ENCODE data around the gene TP73. TPM values are rescaled to one million over a fixed set of nuclear protein-coding genes. Genes with fewer than 3 reads are reported as not detected.

TP73 gene
- total RNA-seq, 1 donor from 2014 or later: not detected

- no peak overlapping the region for H3K4me3 Mint-ChIP-seq (ENCODE audit: unreplicated experiment)
- peaks cover 4% of the 10 kb centered on the region for H3K27me3 Mint-ChIP-seq (ENCODE audit: unreplicated experiment)
- no peak overlapping the region for H3K27ac Mint-ChIP-seq (ENCODE audit: unreplicated experiment)
- peaks cover 17% of the 10 kb centered on the region for H3K4me1 Mint-ChIP-seq (ENCODE audit: unreplicated experiment)
- H3K36me3 Mint-ChIP-seq (ENCODE audit: low read depth, unreplicated experiment): peaks cover 14% of the 10 kb centered on the region
- no peak for DNase-seq (ENCODE audit: low spot score)
- no peak for TF ChIP-seq CTCF (IDR thresholded peaks at IDR 0.05; ENCODE audit: unreplicated experiment)
- H3K9me3 Mint-ChIP-seq (ENCODE audit: unreplicated experiment): no peaks in the 10 kb centered on the region
These were observed 91.1 kb downstream of the TP73 start for GRCh38 chr1:3743421-3743820.

- DNase-seq (ENCODE audit: low spot score): no peak
- Mint-ChIP-seq H3K9me3 (ENCODE audit: unreplicated experiment) (no peaks in the 10 kb centered on the region), H3K27me3 (ENCODE audit: unreplicated experiment) (peaks cover 4% of the 10 kb centered on the region), H3K4me3 (ENCODE audit: unreplicated experiment) (no peak overlapping the region), H3K36me3 (ENCODE audit: low read depth, unreplicated experiment) (peaks cover 14% of the 10 kb centered on the region), H3K27ac (ENCODE audit: unreplicated experiment) (no peak overlapping the region), H3K4me1 (ENCODE audit: unreplicated experiment) (peaks cover 17% of the 10 kb centered on the region)
- no peak for TF ChIP-seq CTCF (IDR thresholded peaks at IDR 0.05; ENCODE audit: unreplicated experiment)
These were observed 91.5 kb downstream of the TP73 start for GRCh38 chr1:3743826-3744225.

GRCh38 chr1:3744646-3745045, 92.3 kb downstream of the TP73 start:
- no peak overlapping the region for H3K27ac Mint-ChIP-seq (ENCODE audit: unreplicated experiment)
- peaks cover 14% of the 10 kb centered on the region for H3K36me3 Mint-ChIP-seq (ENCODE audit: low read depth, unreplicated experiment)
- DNase-seq (ENCODE audit: low spot score): no peak
- TF ChIP-seq CTCF (IDR thresholded peaks at IDR 0.05; ENCODE audit: unreplicated experiment): no peak
- H3K27me3 Mint-ChIP-seq (ENCODE audit: unreplicated experiment): peaks cover 5% of the 10 kb centered on the region
- H3K4me1 Mint-ChIP-seq (ENCODE audit: unreplicated experiment): peaks cover 17% of the 10 kb centered on the region
- no peak overlapping the region for H3K4me3 Mint-ChIP-seq (ENCODE audit: unreplicated experiment)
- H3K9me3 Mint-ChIP-seq (ENCODE audit: unreplicated experiment): no peaks in the 10 kb centered on the region

GRCh38 chr1:3745071-3745470, 92.8 kb downstream of the TP73 start:
- H3K9me3 Mint-ChIP-seq (ENCODE audit: unreplicated experiment): no peaks in the 10 kb centered on the region
- H3K27me3 Mint-ChIP-seq (ENCODE audit: unreplicated experiment): peaks cover 5% of the 10 kb centered on the region
- H3K27ac Mint-ChIP-seq (ENCODE audit: unreplicated experiment): no peak overlapping the region

More at GRCh38 chr1:3745071-3745470, 92.8 kb downstream of the TP73 start:
- Mint-ChIP-seq H3K36me3 (ENCODE audit: low read depth, unreplicated experiment) (peaks cover 14% of the 10 kb centered on the region), H3K4me3 (ENCODE audit: unreplicated experiment) (peak overlapping the region; percentile 16), H3K4me1 (ENCODE audit: unreplicated experiment) (peaks cover 17% of the 10 kb centered on the region)
- TF ChIP-seq CTCF (IDR thresholded peaks at IDR 0.05; ENCODE audit: unreplicated experiment): no peak
- no peak for DNase-seq (ENCODE audit: low spot score)

Data from endothelial cell (in vitro differentiated cells).